ENCODE results near the gene GMDS.

Gene GMDS

DNA sequence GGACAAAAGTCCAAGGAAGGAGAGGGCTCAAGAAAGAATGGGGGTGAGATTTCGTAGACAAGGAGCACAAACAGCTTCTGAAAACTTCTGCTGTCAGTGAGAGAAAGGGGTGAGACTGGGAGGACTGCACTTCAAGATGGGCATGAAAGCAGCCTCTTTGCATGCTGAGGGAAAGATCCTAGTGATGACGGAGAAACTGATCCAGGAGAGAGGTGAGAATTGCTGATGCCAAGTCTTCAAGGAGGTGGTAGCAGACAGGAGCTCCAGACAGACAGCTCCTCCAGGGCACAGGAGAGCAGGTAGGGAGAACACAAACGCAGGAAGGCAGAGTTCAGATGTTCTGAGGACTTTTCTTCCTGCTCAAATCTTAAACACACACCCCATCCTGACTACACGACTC lies 303.9 kb downstream of the GMDS start:
- no peak for DNase-seq (ENCODE audit: low read depth in 2 of 2)

DNA sequence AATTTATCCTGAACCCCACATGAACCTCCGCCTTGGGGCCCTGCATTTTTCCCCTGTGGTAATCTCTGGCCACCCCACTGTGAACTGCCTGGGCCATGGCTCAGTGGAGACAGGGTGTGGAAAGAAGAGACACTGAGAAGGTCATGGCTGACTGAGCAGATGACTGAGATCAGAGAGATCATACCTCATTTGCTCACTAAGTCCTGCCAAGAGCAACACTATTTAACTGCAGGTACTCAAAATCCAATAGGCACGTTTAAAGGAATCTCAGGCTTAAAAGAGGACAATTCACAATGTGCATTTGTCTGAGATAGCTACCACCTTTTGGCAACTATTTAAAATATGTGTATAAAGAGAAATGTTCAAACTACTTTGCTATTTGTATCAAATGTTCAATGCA lies 305.0 kb downstream of the GMDS start:
- no peak for DNase-seq (ENCODE audit: low read depth in 2 of 2)

GRCh38 chr6:1933292-1933691 lies 312.1 kb downstream of the GMDS start:
- DNase-seq (ENCODE audit: low read depth in 2 of 2) = no peak

- no peak for DNase-seq (ENCODE audit: low read depth in 2 of 2)
These were observed 313.6 kb downstream of the GMDS start for GRCh38 chr6:1931817-1932216.

DNA sequence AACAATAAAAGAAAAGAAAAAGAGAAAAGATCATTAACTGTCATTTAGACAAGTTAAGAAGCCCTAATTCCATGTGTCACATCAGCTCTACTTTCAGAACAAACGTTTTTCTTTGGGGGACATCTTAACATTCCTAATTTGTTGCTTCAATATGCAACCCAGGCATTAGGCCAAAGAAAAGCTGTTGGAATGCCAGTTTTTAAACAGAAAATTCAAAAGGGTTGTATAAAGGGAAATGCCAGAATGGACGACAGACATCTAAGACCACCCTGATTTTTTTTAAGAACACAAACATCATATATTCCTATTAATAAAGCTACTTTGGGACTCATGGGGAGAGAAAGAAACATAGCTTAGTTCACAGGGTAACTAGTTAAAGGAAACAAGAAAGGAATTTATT lies 315.0 kb downstream of the GMDS start:
- DNase-seq (ENCODE audit: low read depth in 2 of 2) = no peak

DNA sequence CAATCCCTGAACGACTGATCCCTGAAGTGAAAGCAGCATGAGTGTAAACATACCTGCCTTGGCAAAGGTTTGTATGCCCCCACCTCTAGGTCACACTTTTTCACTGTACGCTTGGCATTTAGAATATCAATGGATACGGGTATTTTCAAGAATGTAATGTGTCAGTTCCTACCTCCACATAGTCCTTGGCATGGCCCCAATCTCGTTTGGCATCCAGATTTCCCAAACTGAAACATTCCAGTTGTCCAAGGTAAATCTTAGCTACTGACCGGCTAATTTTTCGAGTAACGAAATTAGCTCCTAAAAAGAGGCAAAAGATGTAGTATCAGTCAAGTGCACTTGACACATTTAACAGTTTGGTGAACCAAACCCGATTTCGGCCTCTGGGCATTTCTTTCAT lies 315.5 kb downstream of the GMDS start:
- DNase-seq (ENCODE audit: low read depth in 2 of 2) = no peak

DNA sequence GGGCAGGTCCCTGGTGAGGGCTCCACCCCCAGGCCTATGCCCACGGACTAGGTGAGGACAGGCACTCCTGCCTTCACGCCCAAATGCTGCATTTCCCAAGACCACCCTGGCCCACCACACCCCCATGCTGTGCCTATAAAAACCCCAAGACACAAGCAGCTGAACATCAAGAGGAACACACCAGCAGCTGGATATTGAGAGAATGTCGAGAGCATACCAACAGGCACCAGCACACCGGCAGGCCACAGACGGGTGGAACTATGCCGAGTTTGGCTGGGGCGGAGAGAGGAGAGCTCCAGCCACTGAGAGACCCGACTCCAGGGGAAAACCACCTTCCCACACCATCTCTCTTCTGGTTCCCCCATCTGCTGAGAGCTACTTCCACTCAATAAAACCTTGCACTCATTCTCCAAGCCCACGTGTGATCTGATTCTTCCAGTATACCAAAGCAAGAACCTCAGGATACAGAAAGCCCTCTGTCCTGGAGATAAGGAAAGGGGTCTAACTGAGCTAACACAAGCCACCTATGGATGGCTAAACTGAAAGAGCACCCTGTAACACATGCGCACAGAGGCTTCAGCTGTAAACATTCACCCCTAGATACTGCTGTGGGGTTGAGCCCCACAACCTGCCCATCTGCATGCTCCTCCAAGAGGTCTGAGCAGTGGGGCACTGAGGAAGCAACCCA lies 319.5 kb downstream of the GMDS start:
- DNase-seq (ENCODE audit: low read depth in 2 of 2) = no peak

- DNase-seq (ENCODE audit: low read depth in 2 of 2) = no peak
These were observed 322.0 kb downstream of the GMDS start for GRCh38 chr6:1923449-1923848.

GRCh38 chr6:1917626-1918371 lies 327.6 kb downstream of the GMDS start:
- DNase-seq (ENCODE audit: low read depth in 2 of 2) = peak; percentile 16 to 41

DNA sequence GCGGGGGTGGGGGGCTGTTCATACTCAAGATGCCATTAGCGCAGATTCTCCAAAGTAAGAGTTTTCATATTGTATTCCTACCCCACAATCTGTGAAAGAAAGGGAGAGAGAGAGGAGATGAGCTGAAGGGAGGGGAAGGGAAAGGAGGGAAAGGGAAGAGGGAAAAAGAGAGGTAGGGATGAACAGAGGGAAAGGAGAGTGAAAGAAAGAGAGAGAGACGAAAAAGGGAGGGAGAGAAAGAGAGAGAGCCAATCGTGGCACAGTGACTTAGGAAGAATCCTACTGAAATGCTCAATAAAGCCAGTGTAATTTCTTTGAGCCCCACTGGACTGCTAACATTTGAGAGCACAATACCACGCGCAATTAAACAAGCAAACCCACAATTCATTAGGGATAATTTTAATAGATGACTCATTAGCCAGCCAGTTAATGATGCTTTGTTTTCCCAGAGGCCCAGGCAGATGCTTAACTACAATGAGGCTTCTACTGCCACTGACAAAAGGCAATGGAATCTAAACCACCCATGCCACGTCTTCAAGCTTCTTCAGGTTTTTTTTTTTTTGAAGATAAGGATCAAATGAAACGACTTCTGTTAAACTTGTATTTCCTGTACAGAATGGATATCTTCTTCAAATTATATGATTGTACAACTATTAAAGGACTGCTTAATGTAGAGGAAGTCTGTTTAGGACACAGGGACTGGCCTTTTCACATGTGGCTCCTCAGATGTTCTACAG lies 328.9 kb downstream of the GMDS start:
- DNase-seq (ENCODE audit: low read depth in 2 of 2) = no peak

DNA sequence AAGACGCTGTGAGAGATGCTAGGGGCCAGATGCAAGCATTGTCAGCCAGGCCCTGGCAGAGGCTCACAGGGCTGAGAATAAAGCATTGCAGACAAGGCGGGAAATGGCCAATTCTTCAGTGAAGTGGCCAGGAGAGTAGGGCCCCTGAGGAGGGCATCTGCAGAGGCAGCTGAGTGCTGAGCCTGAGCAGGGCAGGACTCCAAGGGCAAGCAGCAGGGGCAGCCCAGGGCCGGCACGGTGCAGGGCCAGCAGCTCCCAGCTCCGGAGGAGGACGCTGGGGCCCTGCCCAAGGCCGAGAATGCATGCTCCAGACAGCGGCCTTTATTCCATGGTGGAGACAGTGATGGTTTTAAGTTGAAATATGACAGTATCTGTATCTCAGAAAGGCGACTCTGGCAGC lies 330.2 kb downstream of the GMDS start:
- DNase-seq (ENCODE audit: low read depth in 2 of 2) = no peak

- no peak for DNase-seq (ENCODE audit: low read depth in 2 of 2)
These were observed 331.8 kb downstream of the GMDS start for GRCh38 chr6:1913577-1913976.

DNA sequence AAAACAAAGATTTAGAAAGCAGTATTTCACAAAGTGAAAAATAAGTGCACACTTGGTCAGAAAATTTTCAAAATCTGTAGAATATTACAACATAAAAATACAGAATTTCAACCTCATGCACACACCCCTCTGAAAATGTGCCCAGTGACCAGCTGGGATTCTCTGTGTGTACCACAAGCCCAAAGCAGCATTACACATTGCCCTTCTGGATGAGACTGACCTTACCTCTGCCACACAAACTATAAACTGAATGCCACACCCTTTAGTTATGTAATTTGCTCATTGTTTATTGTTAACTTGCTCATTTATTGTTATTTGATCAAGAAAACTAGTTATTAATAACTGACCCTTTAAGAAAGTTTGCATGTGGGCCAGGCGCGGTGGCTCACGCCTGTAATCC lies 332.7 kb downstream of the GMDS start:
- DNase-seq (ENCODE audit: low read depth in 2 of 2) = no peak

- no peak for DNase-seq (ENCODE audit: low read depth in 2 of 2)
These were observed 333.9 kb downstream of the GMDS start for GRCh38 chr6:1911474-1911873.

- no peak for DNase-seq (ENCODE audit: low read depth in 2 of 2)
These were observed 334.6 kb downstream of the GMDS start for GRCh38 chr6:1910621-1911407.

DNA sequence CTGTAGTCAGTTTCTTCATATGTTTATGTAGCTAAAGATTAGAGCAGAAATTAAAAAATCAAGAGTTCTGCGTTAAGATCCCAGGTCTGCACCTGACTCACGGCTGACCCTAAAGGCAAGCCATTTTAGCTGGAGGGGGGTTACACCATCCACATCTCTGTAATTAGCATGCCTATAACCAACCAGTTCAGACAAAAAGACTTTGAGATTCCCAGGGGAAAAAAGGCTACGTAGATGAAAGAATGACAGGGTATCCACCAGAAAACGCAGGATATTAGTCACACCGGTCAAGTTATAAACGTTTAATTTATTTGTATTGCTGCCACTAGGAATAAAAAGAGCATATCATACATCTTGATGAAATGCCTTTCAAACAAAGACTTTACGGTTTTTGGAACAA lies 336.6 kb downstream of the GMDS start:
- no peak for DNase-seq (ENCODE audit: low read depth in 2 of 2)

- DNase-seq (ENCODE audit: low read depth in 2 of 2) = no peak
These were observed 338.8 kb downstream of the GMDS start for GRCh38 chr6:1906609-1907008.

GRCh38 chr6:1906014-1906413 lies 339.4 kb downstream of the GMDS start:
- no peak for DNase-seq (ENCODE audit: low read depth in 2 of 2)

DNA sequence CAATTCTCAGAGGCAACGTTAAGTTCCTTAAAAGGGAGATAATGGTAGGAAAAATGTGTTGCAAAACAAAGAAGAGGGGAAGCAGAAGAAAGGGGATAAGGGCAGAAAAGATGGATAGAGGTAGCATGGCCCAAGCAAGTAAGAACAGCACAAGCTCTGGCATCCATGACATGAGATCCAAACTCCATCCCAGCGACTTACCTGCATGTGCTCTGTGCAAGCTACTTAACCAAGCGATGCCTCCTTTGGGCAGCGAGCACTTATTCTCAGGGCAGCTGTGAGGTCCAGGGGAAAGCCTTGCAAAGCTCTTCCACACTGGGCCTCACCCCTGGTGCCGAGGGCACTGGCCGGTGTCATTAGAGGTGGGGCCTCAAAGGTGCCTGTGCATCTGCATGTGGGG lies 340.5 kb downstream of the GMDS start:
- no peak for DNase-seq (ENCODE audit: low read depth in 2 of 2)

DNA sequence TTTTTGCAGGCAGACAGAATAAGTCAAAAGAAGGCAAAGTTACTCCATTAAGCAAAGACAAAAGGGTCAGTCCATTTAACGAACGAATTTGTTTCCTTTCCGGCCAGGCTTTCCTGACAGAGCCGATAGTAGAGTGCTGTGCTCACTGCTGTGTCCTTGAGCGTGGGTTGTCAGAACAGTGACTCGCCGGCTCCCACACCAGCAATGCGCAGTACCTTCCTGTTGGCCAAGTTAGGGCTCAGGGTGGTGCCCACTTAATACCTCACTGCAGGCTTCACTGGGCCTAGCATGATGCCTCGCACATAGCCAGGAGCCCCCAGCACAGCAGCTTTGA lies 341.0 kb downstream of the GMDS start:
- DNase-seq (ENCODE audit: low read depth in 2 of 2) = no peak

- DNase-seq (ENCODE audit: low read depth in 2 of 2) = no peak
These were observed 341.5 kb downstream of the GMDS start for GRCh38 chr6:1903780-1904465.

DNA sequence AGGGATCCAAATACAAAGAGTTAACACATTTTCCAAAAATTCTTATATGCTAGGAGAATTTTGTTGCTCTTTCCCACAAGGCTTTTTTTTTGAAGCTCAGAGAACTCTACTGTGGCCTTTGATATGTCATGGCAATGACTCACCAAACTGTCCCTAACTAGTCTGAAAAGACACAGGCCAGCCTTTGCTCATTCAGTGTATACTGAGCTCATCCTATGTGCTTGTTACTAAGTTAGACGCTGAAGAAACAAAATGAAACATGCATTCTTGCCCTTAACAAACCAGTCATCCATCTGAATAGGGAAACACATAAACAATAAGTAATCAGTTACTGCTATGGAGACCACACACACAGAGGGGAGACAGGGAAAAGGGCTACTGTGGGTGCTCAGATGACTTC lies 343.8 kb downstream of the GMDS start:
- DNase-seq (ENCODE audit: low read depth in 2 of 2) = no peak

Data from stimulated activated CD4-positive, alpha-beta T cell treated with anti-CD3 and anti-CD28 coated beads, Interleukin-12 subunit alpha, Interleukin-12 subunit beta, amount 100 ng/mL, for 24 hours (primary cell).